Thoracic aorta (tissue), 2 donors: ENCODE data around the gene PLXNA1. TPM values are rescaled to one million over a fixed set of nuclear protein-coding genes. Genes with fewer than 3 reads are reported as not detected.

Experiments used
- ATAC-seq: fragments of 150-250 bp; one replicate; pipeline ENCODE4 v1.8.0; 2017; ENCODE audit warnings: low read depth; ENCODE audit not compliant: insufficient number of reproducible peaks, low FRiP score
- DNase-seq: peaks from one replicate; pipeline ENCODE4 v3.0.0-alpha.2; 2020; ENCODE audit warnings: low spot score
- H3K27ac ChIP-seq, 2 donors: fragments of 200-600 bp; sonication (generic); 1 replicate in 1 of 2; 2 replicates in 1 of 2; pipeline ENCODE4 v1.5.1; 2016; ENCODE audit warnings: mild to moderate bottlenecking in 2 of 2, moderate library complexity in 2 of 2
- H3K27me3 ChIP-seq: fragments of 200-600 bp; sonication (generic); replicated peaks from 2 replicates; pipeline ENCODE4 v1.6.0; 2016; ENCODE audit warnings: mild to moderate bottlenecking; ENCODE audit not compliant: insufficient read depth
- H3K36me3 ChIP-seq: fragments of 200-600 bp; sonication (generic); one replicate; pipeline ENCODE4 v1.5.1; 2016
- H3K4me1 ChIP-seq, 2 donors: fragments of 200-600 bp; sonication (generic); 1 replicate in 1 of 2; 2 replicates in 1 of 2; pipeline versions ENCODE4 v1.5.1 to v1.6.0; 2016; ENCODE audit warnings: low read depth in 2 of 2, mild to moderate bottlenecking in 1 of 2; ENCODE audit not compliant: control insufficient read depth in 1 of 2
- H3K4me3 ChIP-seq: fragments of 200-600 bp; sonication (generic); 2 replicates; pipeline ENCODE4 v1.5.1; 2016; ENCODE audit warnings: mild to moderate bottlenecking
- H3K9me3 ChIP-seq: fragments of 200-600 bp; sonication (generic); 2 replicates; pipeline ENCODE4 v1.5.1; 2016
- total RNA-seq, 2 donors: library from RNA; depleted of rRNA; stranded (reverse); fragments of >200 nt; gene quantifications; one replicate each; pipeline versions ENCODE4 v1.1.0 to v1.2.3, GENCODE V29; 2016
- TF ChIP-seq, protein P1 (sequence below): fragments of 200-600 bp; sonication (generic); IDR thresholded peaks from one replicate; pipeline ENCODE4 v1.5.1; 2019; ENCODE audit warnings: antibody characterized with exemption

PLXNA1 gene
- total RNA-seq = 100 to 1,000 TPM in 1 of 2 donors, 10 to 100 TPM in 1; 70.1 to 102 TPM

DNA sequence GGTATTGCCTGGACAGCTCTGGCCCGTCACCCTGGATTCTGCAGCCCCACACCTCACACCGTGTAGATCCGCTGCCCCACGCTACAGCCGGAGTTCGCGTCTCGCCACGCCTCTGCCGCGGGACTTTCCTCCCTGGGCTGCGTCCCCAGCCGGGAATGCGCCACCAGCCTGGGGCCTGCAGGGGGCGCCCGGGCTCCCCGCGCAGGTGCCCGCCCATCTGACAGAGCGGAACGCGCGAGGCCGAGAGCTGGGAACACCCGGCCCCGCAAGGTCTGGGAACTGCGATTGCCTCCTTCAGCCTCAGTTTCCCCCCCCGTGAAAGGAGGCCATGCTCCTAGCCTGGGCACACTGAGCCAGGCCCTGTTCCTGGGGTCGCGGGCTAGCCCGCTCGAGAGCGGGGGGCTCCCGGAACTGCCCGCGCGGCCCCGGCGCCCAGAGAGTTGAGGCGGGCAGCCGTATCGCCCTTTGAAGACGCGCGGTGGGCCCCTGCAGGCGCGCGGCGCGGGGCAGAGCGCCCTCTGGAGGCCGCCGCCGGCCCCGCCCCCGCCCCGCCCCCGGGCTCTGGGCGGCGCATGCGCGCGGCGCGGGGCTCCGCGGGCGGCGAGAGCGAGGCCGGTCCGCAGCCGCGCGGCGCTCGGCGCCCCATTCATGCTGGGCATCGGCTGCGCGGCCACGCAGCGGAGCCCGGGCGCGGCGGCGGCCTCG is at the start of gene PLXNA1:
Gene PLXNA1, plus strand, starts transcription at position 645 of the 705 bp plus-strand sequence. CDS start 5,479 bp downstream, outside the sequence.
- Histone ChIP-seq H3K27ac (peak within 1 kb of the TSS; percentile 61 to 76), H3K36me3 (no peaks in the 10 kb centered on the region), H3K27me3 (no peaks in the 10 kb centered on the region), H3K4me1 (peaks cover 30 to 47% of the 10 kb centered on the region in 2 donors), H3K9me3 (no peaks in the 10 kb centered on the region), H3K4me3 (peak within 1 kb of the TSS; percentile 97)
- DNase-seq = peak; percentile 30
- TF ChIP-seq, protein P1, sequence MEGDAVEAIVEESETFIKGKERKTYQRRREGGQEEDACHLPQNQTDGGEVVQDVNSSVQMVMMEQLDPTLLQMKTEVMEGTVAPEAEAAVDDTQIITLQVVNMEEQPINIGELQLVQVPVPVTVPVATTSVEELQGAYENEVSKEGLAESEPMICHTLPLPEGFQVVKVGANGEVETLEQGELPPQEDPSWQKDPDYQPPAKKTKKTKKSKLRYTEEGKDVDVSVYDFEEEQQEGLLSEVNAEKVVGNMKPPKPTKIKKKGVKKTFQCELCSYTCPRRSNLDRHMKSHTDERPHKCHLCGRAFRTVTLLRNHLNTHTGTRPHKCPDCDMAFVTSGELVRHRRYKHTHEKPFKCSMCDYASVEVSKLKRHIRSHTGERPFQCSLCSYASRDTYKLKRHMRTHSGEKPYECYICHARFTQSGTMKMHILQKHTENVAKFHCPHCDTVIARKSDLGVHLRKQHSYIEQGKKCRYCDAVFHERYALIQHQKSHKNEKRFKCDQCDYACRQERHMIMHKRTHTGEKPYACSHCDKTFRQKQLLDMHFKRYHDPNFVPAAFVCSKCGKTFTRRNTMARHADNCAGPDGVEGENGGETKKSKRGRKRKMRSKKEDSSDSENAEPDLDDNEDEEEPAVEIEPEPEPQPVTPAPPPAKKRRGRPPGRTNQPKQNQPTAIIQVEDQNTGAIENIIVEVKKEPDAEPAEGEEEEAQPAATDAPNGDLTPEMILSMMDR = peak; percentile 95
- ATAC-seq = peak; percentile 74

DNA sequence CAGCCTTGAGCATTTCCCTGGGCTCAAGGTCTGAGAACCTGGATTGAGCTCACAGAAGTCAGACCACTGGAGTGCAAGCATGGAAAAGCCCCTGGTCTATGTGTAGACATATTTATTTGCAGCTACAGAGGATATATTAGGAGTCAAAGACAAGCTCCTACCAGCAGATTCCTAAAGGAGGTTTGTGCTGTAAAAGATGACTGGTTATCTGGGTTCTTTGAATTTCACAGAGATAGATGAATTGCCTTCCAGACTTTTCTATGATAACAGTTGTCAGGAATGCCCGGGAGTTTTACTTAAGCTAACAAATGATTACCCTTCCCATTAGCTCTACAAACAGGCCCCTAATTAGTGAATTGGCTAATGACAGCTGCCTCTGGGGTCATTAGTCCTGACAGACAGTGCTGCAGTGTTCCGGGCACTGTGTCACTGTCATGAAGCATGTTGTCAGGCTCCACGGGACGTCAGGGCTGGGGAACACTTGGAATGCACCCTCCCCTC is 48.8 kb upstream of the PLXNA1 start:
- no peaks in the 10 kb centered on the region for H3K36me3 ChIP-seq
- H3K4me1 ChIP-seq = peaks cover 1 to 40% of the 10 kb centered on the region in 2 donors
- ATAC-seq (no peak), DNase-seq (no peak)
- H3K9me3 ChIP-seq = no peaks in the 10 kb centered on the region
- H3K27ac ChIP-seq = no peak overlapping the region
- TF ChIP-seq, protein P1 = no peak
- H3K27me3 ChIP-seq = no peaks in the 10 kb centered on the region
- H3K4me3 ChIP-seq = no peak overlapping the region

DNA sequence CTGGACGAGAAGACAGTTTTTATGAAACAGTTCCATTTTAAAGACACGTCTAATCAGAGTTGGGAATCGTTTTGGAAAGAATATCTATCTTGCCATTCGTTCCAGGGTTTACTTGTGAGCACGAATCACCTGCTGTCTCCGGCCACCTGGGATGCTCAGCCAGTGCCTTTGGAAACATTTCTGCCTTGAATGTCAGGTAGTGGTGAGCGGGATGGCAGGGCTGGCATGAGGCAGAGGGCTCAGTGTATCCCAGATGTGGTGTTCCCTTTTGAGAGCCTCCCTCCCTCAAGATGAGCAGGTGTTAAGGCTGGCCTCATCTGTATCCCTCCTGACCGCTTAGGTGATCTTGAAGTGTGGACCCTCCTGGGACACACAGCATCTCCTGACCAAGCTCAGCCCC is 47.9 kb upstream of the PLXNA1 start:
- H3K27ac ChIP-seq = no peak overlapping the region
- DNase-seq = no peak
- ATAC-seq = no peak
- H3K4me1 ChIP-seq = peaks cover 2 to 46% of the 10 kb centered on the region in 2 donors
- no peaks in the 10 kb centered on the region for H3K27me3 ChIP-seq
- no peaks in the 10 kb centered on the region for H3K9me3 ChIP-seq
- no peak overlapping the region for H3K4me3 ChIP-seq
- H3K36me3 ChIP-seq = no peaks in the 10 kb centered on the region
- TF ChIP-seq, protein P1 = no peak

DNA sequence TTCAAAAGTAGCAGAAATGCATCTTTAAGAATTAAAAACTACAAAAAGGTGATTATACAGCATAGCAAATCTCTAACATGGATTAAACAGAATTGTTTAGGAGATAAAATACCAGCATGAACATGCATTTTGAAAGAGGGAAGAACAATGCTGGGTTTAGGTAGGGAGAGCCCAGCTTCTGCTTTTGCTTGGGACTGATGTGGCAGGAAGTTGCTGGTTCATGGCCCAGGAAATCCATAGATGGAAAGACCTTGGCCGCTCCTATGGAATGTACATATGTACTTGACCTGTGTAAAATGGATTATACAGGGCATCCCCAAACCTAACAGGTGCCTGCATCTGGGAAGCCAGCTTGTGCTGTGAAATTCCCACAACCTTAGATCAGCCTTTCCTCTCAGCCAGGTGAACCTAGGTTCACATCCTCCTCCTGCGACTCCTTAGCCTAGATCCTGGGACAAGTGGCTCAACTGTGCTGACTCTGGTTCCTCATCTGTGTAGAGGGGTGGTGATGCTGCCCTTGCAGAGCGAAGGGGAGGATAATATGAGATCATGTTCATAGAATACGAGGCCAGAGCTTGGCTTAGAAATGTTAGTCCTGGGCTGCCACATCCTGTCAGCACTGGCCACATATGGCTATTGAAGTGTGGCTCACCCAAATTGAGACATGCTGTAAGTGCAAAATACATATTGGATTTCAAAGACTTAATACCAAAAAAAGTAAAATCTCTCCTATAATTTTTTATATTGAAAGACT is 47.0 kb upstream of the PLXNA1 start:
- DNase-seq (no peak), ATAC-seq (no peak)
- TF ChIP-seq, protein P1 = no peak
- Histone ChIP-seq H3K27me3 (no peaks in the 10 kb centered on the region), H3K4me1 (peaks cover 2 to 40% of the 10 kb centered on the region in 2 donors), H3K4me3 (no peak overlapping the region), H3K27ac (no peak overlapping the region), H3K9me3 (no peaks in the 10 kb centered on the region), H3K36me3 (no peaks in the 10 kb centered on the region)

DNA sequence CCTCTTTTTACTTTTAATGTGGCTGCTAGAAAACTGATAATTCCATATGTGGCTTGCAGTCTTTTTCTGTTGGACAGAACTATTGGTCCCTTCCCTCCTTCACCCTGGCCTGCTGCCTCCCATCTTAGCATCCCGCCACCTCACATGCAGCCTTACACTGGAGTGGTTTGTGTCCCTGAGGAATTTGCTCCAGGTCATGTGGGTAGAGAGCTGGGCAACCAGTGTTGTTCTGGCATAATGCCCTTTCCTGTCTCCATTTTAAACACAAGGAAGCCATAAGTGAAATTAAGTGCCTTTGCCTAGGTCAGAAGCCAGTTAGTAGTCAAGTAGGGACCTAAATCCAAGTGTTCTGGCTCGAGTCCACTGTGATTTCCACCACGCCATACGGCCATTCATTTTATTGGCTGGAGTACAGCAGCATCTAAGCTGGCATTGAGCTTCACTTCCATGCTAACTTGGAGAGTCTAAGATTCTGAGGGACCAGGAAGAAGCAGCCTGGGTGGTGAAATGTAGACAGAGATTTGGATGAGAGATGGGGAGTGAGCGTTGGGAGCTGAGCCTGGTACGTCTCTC is 46.0 kb upstream of the PLXNA1 start:
- H3K4me3 ChIP-seq = no peak overlapping the region
- TF ChIP-seq, protein P1 = no peak
- DNase-seq (no peak), ATAC-seq (no peak)
- H3K27me3 ChIP-seq = no peaks in the 10 kb centered on the region
- no peak overlapping the region for H3K27ac ChIP-seq
- H3K36me3 ChIP-seq = no peaks in the 10 kb centered on the region
- H3K4me1 ChIP-seq = peaks cover 2 to 30% of the 10 kb centered on the region in 2 donors
- H3K9me3 ChIP-seq = no peaks in the 10 kb centered on the region
